SK-N-SH treated with all-trans-retinoic acid at 6 μM for 48 hours (cell line): ENCODE results near the gene RAB11FIP4.

ENCODE experiments used
- ATAC-seq: fragments of 200-7000 bp; cut with Tn5 transposase; 3 replicates; pipeline ENCODE4 v1.9.1; 2020; ENCODE audit warnings: mild to moderate bottlenecking, moderate library complexity
- ARNTL ChIP-seq: fragments of 450-650 bp; formaldehyde crosslinking; IDR thresholded peaks from 2 replicates; pipeline ENCODE4 v1.5.0; 2020; ENCODE audit warnings: low read depth, mild to moderate bottlenecking, moderate library complexity, borderline replicate concordance
- BACH2 ChIP-seq: fragments of 250-450 bp; sonication (Bioruptor Pico); IDR thresholded peaks from 2 replicates; pipeline ENCODE4 v1.9.0; 2021; ENCODE audit warnings: mild to moderate bottlenecking, borderline replicate concordance
- CREB5 ChIP-seq: fragments of 250-450 bp; sonication (Bioruptor Pico); IDR thresholded peaks from 2 replicates; pipeline ENCODE4 v1.5.1; 2020; ENCODE audit warnings: low read depth, mild to moderate bottlenecking, moderate library complexity
- CSDC2 ChIP-seq: fragments of 250-450 bp; sonication (Bioruptor Pico); IDR thresholded peaks from 2 replicates; pipeline ENCODE4 v1.5.0; 2020; ENCODE audit warnings: mild to moderate bottlenecking, moderate library complexity
- CSRNP3 ChIP-seq: fragments of 250-450 bp; sonication (Bioruptor Pico); IDR thresholded peaks from 2 replicates; pipeline ENCODE4 v1.5.1; 2021; ENCODE audit warnings: mild to moderate bottlenecking, moderate library complexity
- ESRRG ChIP-seq: fragments of 250-450 bp; sonication (Bioruptor Pico); IDR thresholded peaks from 2 replicates; pipeline ENCODE4 v1.6.1; 2021; ENCODE audit warnings: mild to moderate bottlenecking
- GLIS3 ChIP-seq: fragments of 250-450 bp; sonication (Bioruptor Pico); IDR thresholded peaks from 2 replicates; pipeline ENCODE4 v1.5.0; 2020; ENCODE audit warnings: mild to moderate bottlenecking, moderate library complexity
- ISL1 ChIP-seq: fragments of 250-450 bp; sonication (Bioruptor Pico); IDR thresholded peaks from 2 replicates; pipeline ENCODE4 v2.1.2; 2022; ENCODE audit warnings: mild to moderate bottlenecking, moderate library complexity
- OSR1 ChIP-seq: fragments of 250-450 bp; sonication (Bioruptor Pico); IDR thresholded peaks from 2 replicates; pipeline ENCODE4 v1.8.0; 2022; ENCODE audit warnings: moderate library complexity, mild to moderate bottlenecking, inconsistent platforms
- POU6F1 ChIP-seq: fragments of 250-450 bp; sonication (Bioruptor Pico); IDR thresholded peaks from 2 replicates; pipeline ENCODE4 v1.8.0; 2021; ENCODE audit warnings: low read depth, mild to moderate bottlenecking, moderate library complexity, borderline replicate concordance
- PPARA ChIP-seq: fragments of 250-450 bp; sonication (Bioruptor Pico); IDR thresholded peaks from 2 replicates; pipeline ENCODE4 v1.5.0; 2020; ENCODE audit warnings: mild to moderate bottlenecking, borderline replicate concordance
- SNAI2 ChIP-seq: fragments of 250-450 bp; sonication (Bioruptor Pico); IDR thresholded peaks from 2 replicates; pipeline ENCODE4 v1.5.0; 2020; ENCODE audit warnings: mild to moderate bottlenecking, moderate library complexity
- TCF4 ChIP-seq: fragments of 250-450 bp; sonication (Bioruptor Pico); IDR thresholded peaks from 2 replicates; pipeline ENCODE4 v1.8.0; 2021; ENCODE audit warnings: mild to moderate bottlenecking, moderate library complexity, borderline replicate concordance
- TOX ChIP-seq: fragments of 250-450 bp; sonication (Bioruptor Pico); IDR thresholded peaks from 2 replicates; pipeline ENCODE4 v1.8.0; 2021; ENCODE audit warnings: mild to moderate bottlenecking, moderate library complexity, borderline replicate concordance
- TSHZ2 ChIP-seq: fragments of 250-450 bp; sonication (Bioruptor Pico); IDR thresholded peaks from 2 replicates; pipeline ENCODE4 v1.5.0; 2020; ENCODE audit warnings: mild to moderate bottlenecking, moderate library complexity
- ZFP3 ChIP-seq: fragments of 250-450 bp; sonication (Bioruptor Pico); IDR thresholded peaks from 2 replicates; pipeline ENCODE4 v1.5.0; 2020; ENCODE audit warnings: mild to moderate bottlenecking, moderate library complexity
- ZFP30 ChIP-seq: fragments of 450-650 bp; formaldehyde crosslinking; IDR thresholded peaks from 2 replicates; pipeline ENCODE4 v1.5.0; 2022; ENCODE audit warnings: mild to moderate bottlenecking, moderate library complexity
- ZNF565 ChIP-seq: fragments of 450-650 bp; formaldehyde crosslinking; conservative IDR thresholded peaks from 2 replicates; pipeline ENCODE4 v1.5.0; 2020; ENCODE audit warnings: low read depth, mild to moderate bottlenecking, moderate library complexity
- ZNF70 ChIP-seq: fragments of 450-650 bp; formaldehyde crosslinking; IDR thresholded peaks from 2 replicates; pipeline ENCODE4 v1.5.0; 2020; ENCODE audit warnings: mild to moderate bottlenecking, moderate library complexity
- ZNF8 ChIP-seq: fragments of 450-650 bp; formaldehyde crosslinking; IDR thresholded peaks from 2 replicates; pipeline ENCODE4 v1.5.0; 2020; ENCODE audit warnings: mild to moderate bottlenecking, moderate library complexity

Gene RAB11FIP4

GRCh38 chr17:31472137-31472536 lies 80.7 kb downstream of the RAB11FIP4 start:
- TF ChIP-seq ZFP30 (CRISPR knock-in tag) (no peak), ZNF70 (CRISPR knock-in tag) (no peak), ARNTL (CRISPR knock-in tag) (no peak), ZNF565 (CRISPR knock-in tag) (no peak), SNAI2 (CRISPR knock-in tag) (no peak), ISL1 (CRISPR knock-in tag) (no peak), TSHZ2 (CRISPR knock-in tag) (no peak), ZFP3 (CRISPR knock-in tag) (no peak), ZNF8 (CRISPR knock-in tag) (no peak), OSR1 (CRISPR knock-in tag) (no peak)
- no peak for ATAC-seq

GRCh38 chr17:31475378-31476162 lies 84.1 kb downstream of the RAB11FIP4 start:
- no peak for TF ChIP-seq POU6F1 (CRISPR knock-in tag)
- no peak for TF ChIP-seq ZFP3 (CRISPR knock-in tag)
- TF ChIP-seq ZNF70 (CRISPR knock-in tag) = no peak
- no peak for TF ChIP-seq CREB5 (CRISPR knock-in tag)
- TF ChIP-seq OSR1 (CRISPR knock-in tag) = no peak
- no peak for TF ChIP-seq TOX (CRISPR knock-in tag)
- TF ChIP-seq PPARA (CRISPR knock-in tag) = no peak
- no peak for TF ChIP-seq BACH2 (CRISPR knock-in tag)
- no peak for TF ChIP-seq CSDC2 (CRISPR knock-in tag)
- TF ChIP-seq ZFP30 (CRISPR knock-in tag) = no peak
- no peak for TF ChIP-seq ESRRG (CRISPR knock-in tag)
- TF ChIP-seq TCF4 (CRISPR knock-in tag) = no peak
- TF ChIP-seq SNAI2 (CRISPR knock-in tag) = no peak
- TF ChIP-seq CSRNP3 (CRISPR knock-in tag) = no peak
- no peak for TF ChIP-seq GLIS3 (CRISPR knock-in tag)
- ATAC-seq = no peak

GRCh38 chr17:31476525-31477416 lies 85.3 kb downstream of the RAB11FIP4 start:
- TF ChIP-seq POU6F1 (CRISPR knock-in tag) (no peak), ZFP3 (CRISPR knock-in tag) (no peak), BACH2 (CRISPR knock-in tag) (no peak), OSR1 (CRISPR knock-in tag) (no peak), PPARA (CRISPR knock-in tag) (no peak)
- ATAC-seq = no peak
